WTC11 (cell line): ENCODE results near the gene GSN. TPM values are rescaled to one million over a fixed set of nuclear protein-coding genes. Genes with fewer than 3 reads are reported as not detected.

Source experiments
- ATAC-seq: fragments of 200-7000 bp; cut with Tn5 transposase; 2 replicates; pipeline ENCODE4 v1.10.0; 2021; ENCODE audit warnings: mild to moderate bottlenecking, moderate library complexity
- CTCF ChIA-PET: fragments of 300-600 bp; sonication (Branson Sonifier 250); formaldehyde crosslinking; loops from one replicate; lab custom pipeline; 2021; ENCODE audit warnings: antibody characterized with exemption; lab: Charles Lee
- POLR2A ChIA-PET: fragments of 350-600 bp; sonication (Branson Sonifier 250); formaldehyde crosslinking; loops from one replicate; lab custom pipeline; 2021; ENCODE audit warnings: antibody characterized with exemption; lab: Charles Lee
- DNase-seq: peaks from one replicate; pipeline ENCODE4 v3.0.0; 2021; ENCODE audit warnings: low spot score
- H3K27ac Mint-ChIP-seq: 2 replicates; pipeline ENCODE4 v1.8.0; 2021; ENCODE audit warnings: mixed read lengths
- H3K27me3 Mint-ChIP-seq: 2 replicates; pipeline ENCODE4 v1.8.0; 2021; ENCODE audit warnings: low read depth, mild to moderate bottlenecking, moderate library complexity, mixed read lengths
- H3K36me3 Mint-ChIP-seq: 2 replicates; pipeline ENCODE4 v1.8.0; 2021; ENCODE audit warnings: mixed read lengths
- H3K4me1 Mint-ChIP-seq: 2 replicates; pipeline ENCODE4 v1.8.0; 2022; ENCODE audit warnings: mixed read lengths
- H3K4me3 Mint-ChIP-seq: 2 replicates; pipeline ENCODE4 v1.8.0; 2021; ENCODE audit warnings: mild to moderate bottlenecking, moderate library complexity, mixed read lengths
- H3K9me3 Mint-ChIP-seq: 2 replicates; pipeline ENCODE4 v1.8.0; 2021; ENCODE audit warnings: mixed read lengths
- ARID4B ChIP-seq: sonication (generic); formaldehyde crosslinking; IDR thresholded peaks from 2 replicates; pipeline ENCODE4 v1.8.0; 2023; ENCODE audit warnings: missing genetic modification reagents, mild to moderate bottlenecking, borderline replicate concordance
- ATF3 ChIP-seq: sonication (generic); formaldehyde crosslinking; conservative IDR thresholded peaks from 2 replicates; pipeline ENCODE4 v1.8.1; 2022; ENCODE audit warnings: mild to moderate bottlenecking, missing genetic modification reagents
- EMX1 ChIP-seq: fragments of 250-450 bp; sonication (Bioruptor Pico); IDR thresholded peaks from 2 replicates; pipeline ENCODE4 v1.8.0; 2021; ENCODE audit warnings: mild to moderate bottlenecking
- ETV6 ChIP-seq: sonication (generic); formaldehyde crosslinking; IDR thresholded peaks from 2 replicates; pipeline ENCODE4 v1.8.1; 2022; ENCODE audit warnings: mild to moderate bottlenecking, missing genetic modification reagents
- IRF2 ChIP-seq: sonication (generic); formaldehyde crosslinking; IDR thresholded peaks from 2 replicates; pipeline ENCODE4 v1.8.0; 2022; ENCODE audit warnings: low read depth, missing genetic modification reagents, borderline replicate concordance
- JUN ChIP-seq: sonication (generic); formaldehyde crosslinking; IDR thresholded peaks from 2 replicates; pipeline ENCODE4 v1.8.0; 2023; ENCODE audit warnings: mild to moderate bottlenecking, missing genetic modification reagents
- NFATC4 ChIP-seq: fragments of 250-450 bp; sonication (Bioruptor Pico); IDR thresholded peaks from 2 replicates; pipeline ENCODE4 v1.9.0; 2021; ENCODE audit warnings: mild to moderate bottlenecking
- NR2C2 ChIP-seq: sonication (generic); formaldehyde crosslinking; IDR thresholded peaks from 2 replicates; pipeline ENCODE4 v1.8.0; 2022; ENCODE audit warnings: mild to moderate bottlenecking, missing genetic modification reagents
- RELA ChIP-seq: sonication (generic); formaldehyde crosslinking; IDR thresholded peaks from 2 replicates; pipeline ENCODE4 v1.8.1; 2022; ENCODE audit warnings: missing genetic modification reagents, mild to moderate bottlenecking, borderline replicate concordance
- TEAD1 ChIP-seq: sonication (generic); formaldehyde crosslinking; IDR thresholded peaks from 2 replicates; pipeline ENCODE4 v1.8.0; 2022; ENCODE audit warnings: mild to moderate bottlenecking, missing genetic modification reagents
- ZNF317 ChIP-seq: sonication (generic); formaldehyde crosslinking; IDR thresholded peaks from 2 replicates; pipeline ENCODE4 v1.8.1; 2023; ENCODE audit warnings: low read depth, mild to moderate bottlenecking, moderate library complexity, missing genetic modification reagents, borderline replicate concordance
- ZNF425 ChIP-seq: fragments of 250-450 bp; sonication (Bioruptor Pico); conservative IDR thresholded peaks from 2 replicates; pipeline ENCODE4 v1.9.0; 2021; ENCODE audit warnings: mild to moderate bottlenecking
- ZNF671 ChIP-seq: fragments of 250-450 bp; sonication (Bioruptor Pico); IDR thresholded peaks from 2 replicates; pipeline ENCODE4 v1.8.0; 2021; ENCODE audit warnings: mild to moderate bottlenecking
- total RNA-seq: library from RNA; stranded (reverse); gene quantifications from 3 replicates; pipeline ENCODE4 v1.2.3, GENCODE V29; 2021

GSN gene
- total RNA-seq, 1 experiment from 2014 or later: 47.0 TPM

- TF ChIP-seq ATF3 (CRISPR knock-in tag) (no peak), ZNF425 (CRISPR knock-in tag) (no peak), NFATC4 (no peak), RELA (no peak), EMX1 (CRISPR knock-in tag) (no peak), NR2C2 (CRISPR knock-in tag) (no peak)
- TF ChIP-seq, all 79 proteins: peak for 0
Measured at GRCh38 chr9:121233906-121234831, 33.8 kb upstream of the GSN start (continued).

- POLR2A ChIA-PET: interaction anchor here (1.0 kb wide), 1 partner anchor 33 kb away, joined by 3 read pairs; the partner anchor contains the start of gene GSN
- H3K36me3 Mint-ChIP-seq: no peaks in the 10 kb centered on the region
- no peak for ATAC-seq
Measured at GRCh38 chr9:121234832-121235161, 33.2 kb upstream of the GSN start.

GRCh38 chr9:121235512-121235911 is 32.5 kb upstream of the GSN start:
- H3K27ac Mint-ChIP-seq: no peak overlapping the region
- no peaks in the 10 kb centered on the region for H3K36me3 Mint-ChIP-seq
- ChIA-PET CTCF (interaction anchor here (1.1 to 2.3 kb wide), 5 partner anchors 12 to 164 kb away, joined by 3 to 10 read pairs (median 4); no protein-coding TSS in a partner anchor), POLR2A (interaction anchor here (1.0 kb wide), 1 partner anchor 33 kb away, joined by 3 read pairs; the partner anchor contains the start of gene GSN)
- H3K9me3 Mint-ChIP-seq: no peaks in the 10 kb centered on the region
- no peak for TF ChIP-seq TEAD1
- TF ChIP-seq IRF2 (CRISPR knock-in tag): no peak
- TF ChIP-seq ZNF317 (CRISPR knock-in tag): no peak
- no peak for TF ChIP-seq ETV6 (CRISPR knock-in tag)
- no peak for TF ChIP-seq ZNF671 (CRISPR knock-in tag)
- no peak for TF ChIP-seq JUN (CRISPR knock-in tag)
- no peak for TF ChIP-seq ARID4B (CRISPR knock-in tag)
- TF ChIP-seq, all 79 proteins: peak for 0
- Mint-ChIP-seq H3K27me3 (peaks cover 11% of the 10 kb centered on the region), H3K4me1 (peaks cover 9% of the 10 kb centered on the region), H3K4me3 (no peak overlapping the region)
- DNase-seq: no peak
- ATAC-seq: no peak

More at GRCh38 chr9:121234832-121235161, 33.2 kb upstream of the GSN start:
- CTCF ChIA-PET: interaction anchor here (0.9 to 2.3 kb wide), 6 partner anchors 11 to 165 kb away, joined by 3 to 10 read pairs (median 4); no protein-coding TSS in a partner anchor
- H3K27me3 Mint-ChIP-seq: peaks cover 11% of the 10 kb centered on the region
- no peak for DNase-seq
- H3K9me3 Mint-ChIP-seq: no peaks in the 10 kb centered on the region
- no peak overlapping the region for H3K27ac Mint-ChIP-seq
- H3K4me1 Mint-ChIP-seq: peaks cover 7% of the 10 kb centered on the region; the same call in 1 of the 2 replicates
- no peak for TF ChIP-seq ARID4B (CRISPR knock-in tag)
- H3K4me3 Mint-ChIP-seq: no peak overlapping the region
